CD1c-positive myeloid dendritic cell (primary cell): ENCODE measurements around the gene UBE2QL1.

ENCODE experiments used
- DNase-seq: peaks from one replicate; pipeline ENCODE4 v3.0.0-alpha.2; 2016; ENCODE audit errors: extremely low spot score

Gene UBE2QL1

DNA sequence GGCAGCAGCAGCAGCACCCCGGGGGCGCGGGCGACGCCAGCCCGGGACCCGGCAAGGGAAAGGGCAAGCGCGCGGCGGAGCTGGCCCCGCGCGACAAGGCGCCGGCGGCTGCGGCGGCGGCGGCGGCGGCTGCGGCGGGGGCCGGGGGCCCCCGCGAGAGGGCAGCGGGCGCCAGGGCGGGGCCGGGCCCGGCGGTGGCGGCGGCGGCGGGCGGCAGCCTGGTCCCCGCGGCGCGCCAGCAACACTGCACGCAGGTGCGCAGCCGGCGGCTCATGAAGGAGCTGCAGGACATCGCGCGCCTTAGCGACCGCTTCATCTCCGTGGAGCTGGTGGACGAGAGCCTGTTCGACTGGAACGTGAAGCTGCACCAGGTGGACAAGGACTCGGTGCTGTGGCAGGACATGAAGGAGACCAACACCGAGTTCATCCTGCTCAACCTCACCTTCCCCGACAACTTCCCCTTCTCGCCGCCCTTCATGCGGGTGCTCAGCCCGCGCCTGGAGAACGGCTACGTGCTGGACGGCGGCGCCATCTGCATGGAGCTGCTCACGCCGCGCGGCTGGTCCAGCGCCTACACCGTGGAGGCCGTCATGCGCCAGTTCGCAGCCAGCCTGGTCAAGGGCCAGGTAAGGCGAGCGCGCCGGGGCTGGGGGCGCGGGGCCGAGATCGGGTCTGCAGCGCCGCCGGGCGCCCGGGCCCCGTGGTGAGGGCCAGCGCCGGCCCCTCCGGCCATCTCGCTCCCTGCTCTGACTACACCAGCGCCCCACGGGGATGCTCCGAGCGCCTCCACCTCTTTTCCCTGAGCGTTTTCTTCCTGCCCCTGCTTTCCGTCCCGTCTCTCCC, at the start of gene UBE2QL1:
TSS of gene UBE2QL1 (plus strand) at position 238 of the 843 bp plus-strand sequence. CDS start at position 273, 35 bp downstream.
- no peak for DNase-seq

DNA sequence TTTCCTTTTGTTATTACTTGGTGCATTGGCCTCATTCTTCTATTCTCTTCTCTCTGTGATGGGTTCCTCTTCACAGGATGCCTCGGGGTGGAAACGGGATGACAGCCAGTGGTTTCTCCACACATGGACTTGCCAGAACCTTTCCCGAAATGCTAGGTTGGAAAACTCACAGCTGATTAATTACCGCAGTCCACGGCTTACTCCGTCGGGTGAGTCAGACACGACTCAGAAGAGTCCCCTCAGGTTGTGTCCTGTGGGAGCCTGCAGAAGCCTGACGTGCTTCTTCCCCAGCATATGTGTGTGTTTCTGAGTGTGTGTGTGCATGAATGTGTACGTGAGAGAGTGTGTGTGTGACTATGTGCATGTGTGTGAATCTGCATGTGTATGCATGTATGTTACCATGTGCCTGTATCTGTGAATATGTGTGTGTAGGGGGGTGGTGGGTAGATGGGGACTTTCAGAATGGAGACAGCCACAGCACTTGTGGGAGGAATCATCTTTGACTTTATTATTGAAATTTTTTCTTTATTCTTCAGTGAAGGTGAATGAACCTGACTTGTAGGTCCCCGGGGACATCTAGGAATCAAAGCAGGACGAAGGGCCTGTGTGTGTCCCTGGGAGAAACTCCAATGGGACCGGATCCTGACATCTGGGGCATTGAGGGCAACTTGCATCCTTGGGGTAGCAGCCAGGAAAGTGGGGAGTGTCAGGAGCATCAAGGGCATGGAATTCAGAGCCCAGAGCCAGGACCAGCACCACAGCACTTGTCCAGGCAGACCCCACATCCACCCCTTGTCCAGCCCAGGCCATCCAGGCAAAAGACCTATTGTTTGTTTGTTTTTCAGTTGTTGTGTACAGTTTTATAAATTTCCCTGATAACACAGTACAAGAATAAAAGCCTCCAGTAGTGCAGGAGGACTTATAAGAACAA, 48.4 kb upstream of the UBE2QL1 start:
- no peak for DNase-seq

- DNase-seq, result no peak
Observed at GRCh38 chr5:6401410-6401809, 47.2 kb upstream of the UBE2QL1 start.

- no peak for DNase-seq
Observed at GRCh38 chr5:6402939-6403338, 45.7 kb upstream of the UBE2QL1 start.

DNA sequence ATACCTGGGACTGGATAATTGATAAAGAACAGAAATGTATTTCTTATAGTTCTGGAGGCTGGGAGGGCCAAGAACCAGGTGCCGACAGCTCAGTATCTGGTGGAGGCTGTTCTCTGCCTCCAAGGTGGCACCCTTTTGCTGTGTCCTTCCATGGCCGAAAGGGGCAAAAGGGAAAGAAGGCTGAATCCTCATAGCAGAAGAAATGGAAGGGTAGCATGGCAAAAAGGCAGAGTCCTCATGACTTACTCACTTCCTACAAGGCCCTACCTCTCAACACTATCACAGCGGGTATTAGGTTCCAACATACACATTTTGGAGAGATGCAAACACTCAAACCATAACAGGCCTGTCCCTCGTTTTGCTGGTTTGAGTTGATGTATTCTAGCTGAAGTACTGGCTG, 45.2 kb upstream of the UBE2QL1 start:
- DNase-seq, result no peak

GRCh38 chr5:6404129-6404528, 44.5 kb upstream of the UBE2QL1 start:
- no peak for DNase-seq

DNA sequence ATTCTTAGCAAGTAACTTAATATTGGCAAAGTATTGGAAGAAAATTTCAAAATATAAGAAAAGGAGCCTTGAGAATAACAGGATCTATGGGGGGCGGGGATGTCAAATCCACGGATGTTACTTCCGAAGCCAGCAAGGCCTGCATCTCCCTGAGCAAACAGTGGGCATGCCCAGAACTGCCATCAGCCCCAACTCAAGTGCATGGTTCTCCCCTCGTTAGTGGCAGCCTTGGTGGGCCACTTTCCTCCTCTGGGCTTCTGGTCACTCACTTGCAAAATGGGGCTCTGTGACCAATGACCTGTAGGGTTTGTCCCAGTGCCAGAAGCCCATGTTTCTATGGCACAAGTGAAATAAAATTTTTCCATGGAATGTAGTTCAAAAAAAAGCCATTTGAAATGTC, 43.1 kb upstream of the UBE2QL1 start:
- DNase-seq, result no peak

DNA sequence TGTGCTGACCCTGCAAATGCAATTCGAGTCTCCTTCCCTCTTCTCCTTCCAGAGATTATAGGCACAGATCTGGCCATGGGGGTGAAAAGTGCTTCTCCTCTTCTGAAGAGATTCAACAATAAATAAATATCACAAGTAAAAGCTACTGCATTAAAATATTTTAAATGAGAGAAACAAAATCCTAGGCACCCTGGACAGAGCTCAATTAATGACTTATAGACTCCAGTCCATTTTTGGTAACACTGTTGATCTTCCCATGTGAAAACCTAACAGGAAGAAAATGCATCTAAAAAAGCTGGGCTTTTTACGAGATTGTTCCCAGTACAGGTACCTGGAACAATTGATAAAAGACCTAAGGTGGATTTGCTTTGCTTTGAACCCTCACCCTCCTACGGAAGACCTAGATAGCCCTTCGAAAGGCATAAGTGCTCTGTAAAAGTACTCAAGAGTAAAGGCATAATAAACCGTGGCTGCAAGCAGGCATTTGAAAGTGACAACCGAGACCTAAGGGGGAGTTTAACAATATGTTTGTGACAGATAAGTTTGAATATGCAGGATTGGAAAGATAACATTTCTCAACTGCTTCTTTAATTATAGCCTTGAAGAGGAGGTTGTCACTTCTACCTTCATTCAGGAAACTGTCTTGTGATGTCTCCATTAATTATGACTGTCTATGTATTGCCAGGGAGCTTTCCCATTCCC, 41.0 kb upstream of the UBE2QL1 start:
- DNase-seq, result no peak

DNA sequence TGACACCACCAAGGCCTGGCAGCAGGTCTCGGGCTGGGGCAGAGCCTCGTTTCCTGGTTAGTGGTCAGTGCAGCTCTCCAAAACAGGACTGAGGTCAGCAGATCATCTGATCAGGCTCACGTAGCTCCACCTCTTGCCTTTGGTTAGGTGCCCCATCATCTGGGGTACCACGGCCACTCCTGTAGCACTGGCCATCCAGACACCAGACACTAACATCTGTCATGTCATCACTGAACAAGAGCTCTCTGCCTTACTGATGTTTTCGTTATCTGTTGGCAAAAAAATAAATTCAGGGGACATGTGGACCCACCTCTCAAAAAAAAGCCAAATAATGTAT, 40.4 kb upstream of the UBE2QL1 start:
- no peak for DNase-seq

DNA sequence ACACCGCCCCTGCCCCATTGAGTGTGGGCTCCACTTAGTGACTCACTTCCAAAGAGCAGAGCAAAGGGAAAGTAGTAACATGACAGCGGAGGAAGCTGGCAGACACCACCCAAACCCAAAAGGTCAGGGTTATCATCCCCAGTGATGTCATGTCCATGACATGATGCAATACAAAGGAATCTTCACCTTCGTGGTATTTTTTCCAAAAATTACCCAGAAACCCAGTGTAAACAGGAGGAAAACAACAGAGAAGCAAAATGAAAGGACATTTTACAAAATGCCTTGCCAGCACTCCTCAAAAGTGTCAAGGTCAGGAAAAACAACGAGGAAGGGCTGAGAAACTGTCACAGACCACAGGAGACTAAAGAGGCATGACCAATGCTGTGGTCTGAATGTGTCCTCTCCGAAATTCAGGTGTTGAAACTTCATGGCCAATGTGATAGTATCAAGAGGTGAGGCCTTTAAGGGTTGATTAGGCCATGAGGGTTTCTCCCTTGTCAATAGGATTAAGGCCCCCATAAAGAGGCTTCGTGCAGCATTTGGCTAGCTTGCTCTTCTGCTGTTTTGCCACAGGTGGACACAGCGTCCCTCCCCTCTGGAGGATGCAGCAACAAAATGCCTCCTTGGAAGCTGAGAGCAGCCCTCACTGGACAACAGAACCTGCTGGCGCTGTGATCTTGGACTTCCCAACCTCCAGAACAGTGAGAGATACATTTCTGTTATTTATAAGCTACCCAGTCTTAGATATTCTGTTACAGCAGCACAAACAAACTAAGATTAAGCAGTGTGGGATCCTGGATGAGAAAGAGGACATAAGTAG, 39.8 kb upstream of the UBE2QL1 start:
- no peak for DNase-seq

DNA sequence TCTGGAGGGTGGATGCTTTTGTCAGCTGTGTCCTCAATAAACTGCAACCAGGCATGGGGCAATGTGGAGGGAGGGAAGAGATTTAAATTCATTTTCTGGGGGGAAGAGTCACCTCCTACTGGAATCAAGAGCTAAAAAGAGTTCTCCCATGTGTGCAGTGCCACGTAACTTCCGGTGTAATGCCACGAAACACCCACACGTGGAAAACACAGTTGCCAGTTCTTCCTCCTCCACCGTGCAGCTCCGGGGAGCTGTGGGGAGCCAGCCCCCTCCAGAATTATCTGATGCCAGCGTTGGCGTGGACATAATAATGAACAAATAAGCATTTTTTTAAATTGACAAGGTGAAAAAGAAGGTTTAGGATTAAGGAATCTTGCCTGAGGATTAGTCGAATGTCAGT, 38.2 kb upstream of the UBE2QL1 start:
- DNase-seq, result no peak

DNA sequence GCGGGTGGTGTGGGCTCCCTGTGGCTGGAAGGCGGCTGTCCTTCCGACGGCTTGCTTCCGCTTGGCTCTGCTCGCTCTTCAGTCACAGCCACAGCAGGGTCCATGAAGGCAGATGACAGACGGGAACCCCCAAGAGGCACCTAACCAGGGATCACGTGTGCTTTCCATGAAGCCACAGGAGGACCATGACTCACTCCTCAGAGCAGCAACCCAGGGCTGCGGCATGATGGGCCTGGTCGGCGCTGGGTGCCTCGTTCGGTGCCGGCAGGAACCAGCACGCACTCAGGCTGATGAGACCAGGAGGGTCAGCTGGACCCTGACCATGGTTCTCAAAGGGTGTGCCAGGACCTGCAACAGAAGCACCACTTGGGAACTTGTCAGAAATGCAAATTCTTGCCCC, 37.5 kb upstream of the UBE2QL1 start:
- no peak for DNase-seq

GRCh38 chr5:6412811-6413210, 35.8 kb upstream of the UBE2QL1 start:
- DNase-seq, result no peak

- no peak for DNase-seq
Observed at GRCh38 chr5:6417657-6418056, 31.0 kb upstream of the UBE2QL1 start.

- DNase-seq, result no peak
Observed at GRCh38 chr5:6418679-6419276, 29.9 kb upstream of the UBE2QL1 start.

DNA sequence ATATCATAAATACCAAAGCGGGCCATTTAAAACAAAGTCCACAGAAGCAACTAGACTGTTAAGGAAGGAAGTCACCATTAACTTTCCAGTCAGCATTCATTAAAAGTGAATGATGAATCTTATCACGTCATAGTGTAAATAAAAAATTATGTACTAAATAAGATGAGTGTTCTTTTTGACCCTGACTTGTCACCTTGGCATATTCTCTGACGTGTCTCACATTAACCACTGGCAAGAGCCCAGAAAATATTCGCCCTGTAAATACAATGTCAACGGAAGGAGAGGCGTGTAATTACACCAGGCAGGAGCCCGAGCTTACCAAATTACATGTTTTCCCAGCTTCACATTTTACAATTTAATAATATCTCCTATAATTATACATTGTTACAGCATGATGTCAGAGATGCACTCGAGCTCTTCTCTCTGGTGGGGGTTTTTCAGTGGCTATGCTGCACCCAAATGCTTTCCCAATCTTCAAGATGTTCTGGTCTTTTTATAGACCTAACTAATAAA, 29.3 kb upstream of the UBE2QL1 start:
- DNase-seq, result no peak

DNA sequence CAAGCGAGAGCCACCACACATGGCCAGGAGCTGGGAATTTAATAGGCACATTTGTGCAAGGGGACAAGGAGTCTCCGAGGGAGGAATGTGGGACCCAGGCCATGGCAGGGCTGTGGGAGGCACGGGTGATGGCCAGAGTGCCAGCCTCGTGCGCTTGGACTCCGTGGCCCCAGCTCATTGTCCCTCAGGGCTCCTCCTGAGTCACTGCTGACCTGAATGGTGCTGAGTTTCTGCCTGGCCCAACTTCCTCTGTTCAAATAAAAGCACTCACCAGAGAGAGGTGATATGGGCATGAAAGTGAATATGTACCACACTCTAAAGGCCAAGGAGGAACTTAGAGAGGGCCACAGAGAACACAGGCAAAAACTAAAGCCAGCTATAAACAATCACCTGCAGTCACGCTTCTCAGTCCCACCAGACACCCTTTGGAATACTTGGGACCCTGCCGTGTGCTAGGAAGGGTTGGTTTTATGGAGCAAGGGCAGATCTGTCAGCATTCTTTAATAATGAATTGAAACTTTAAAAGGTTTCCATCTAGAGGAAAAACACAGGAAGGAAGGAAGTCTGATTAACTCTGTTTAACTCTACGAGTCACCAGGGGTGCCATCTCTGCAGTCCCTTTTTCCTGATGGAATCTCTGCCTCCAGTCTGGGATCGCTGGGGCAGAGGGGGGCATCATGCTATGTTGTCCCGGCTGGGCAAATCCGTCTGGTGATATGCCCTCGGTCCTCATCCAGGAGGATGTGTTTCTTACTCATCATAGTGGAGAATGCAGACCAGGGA, 25.1 kb upstream of the UBE2QL1 start:
- DNase-seq, result no peak

DNA sequence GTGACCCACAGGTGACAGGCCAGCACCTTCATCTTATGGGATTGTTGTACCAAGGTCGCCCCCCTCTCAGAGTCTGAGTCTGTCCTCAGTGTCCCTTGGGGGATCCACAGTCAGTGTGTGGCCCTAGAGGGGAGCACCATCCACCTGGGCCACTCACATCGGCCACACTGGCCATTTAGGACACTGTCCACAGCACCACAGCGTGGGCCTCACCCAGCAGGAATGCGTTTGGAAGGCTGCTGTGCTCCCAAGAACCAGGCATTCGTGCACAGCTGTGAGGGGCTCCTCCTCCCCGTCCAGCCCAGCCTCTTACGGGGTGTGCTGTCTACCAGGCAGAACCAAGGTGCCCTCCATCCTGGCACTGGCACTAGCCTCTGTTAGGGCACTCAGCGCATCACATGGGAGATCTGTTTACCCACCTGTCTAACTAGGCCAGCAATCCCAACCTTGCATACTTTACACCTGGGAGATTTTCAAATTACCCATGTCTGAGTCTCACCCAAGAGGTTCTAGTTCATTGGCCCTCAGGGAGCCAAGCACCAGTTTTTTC, 24.5 kb upstream of the UBE2QL1 start:
- DNase-seq, result no peak

GRCh38 chr5:6424700-6425099, 24.0 kb upstream of the UBE2QL1 start:
- DNase-seq, result no peak

- no peak for DNase-seq
Observed at GRCh38 chr5:6427694-6428093, 21.0 kb upstream of the UBE2QL1 start.
